ENCODE results near the gene RDH5.

Gene RDH5

GRCh38 chr12:55687746-55688145 is 32.4 kb upstream of the RDH5 start:
- DNase-seq (ENCODE audit: low read depth): no peak
- no peak for TF ChIP-seq CTCF (IDR thresholded peaks at IDR 0.05; ENCODE audit: low read length, missing control alignments)
- H3K4me3 ChIP-seq (replicated peaks; ENCODE audit: low read depth, low read length): no peak overlapping the region

GRCh38 chr12:55688716-55689655 is 31.2 kb upstream of the RDH5 start:
- H3K4me3 ChIP-seq (replicated peaks; ENCODE audit: low read depth, low read length): no peak overlapping the region
- no peak for DNase-seq (ENCODE audit: low read depth)
- TF ChIP-seq CTCF (IDR thresholded peaks at IDR 0.05; ENCODE audit: low read length, missing control alignments): no peak

- DNase-seq (ENCODE audit: low read depth): no peak
- H3K4me3 ChIP-seq (replicated peaks; ENCODE audit: low read depth, low read length): no peak overlapping the region
- no peak for TF ChIP-seq CTCF (IDR thresholded peaks at IDR 0.05; ENCODE audit: low read length, missing control alignments)
Observed at GRCh38 chr12:55692631-55693322, 27.4 kb upstream of the RDH5 start.

DNA sequence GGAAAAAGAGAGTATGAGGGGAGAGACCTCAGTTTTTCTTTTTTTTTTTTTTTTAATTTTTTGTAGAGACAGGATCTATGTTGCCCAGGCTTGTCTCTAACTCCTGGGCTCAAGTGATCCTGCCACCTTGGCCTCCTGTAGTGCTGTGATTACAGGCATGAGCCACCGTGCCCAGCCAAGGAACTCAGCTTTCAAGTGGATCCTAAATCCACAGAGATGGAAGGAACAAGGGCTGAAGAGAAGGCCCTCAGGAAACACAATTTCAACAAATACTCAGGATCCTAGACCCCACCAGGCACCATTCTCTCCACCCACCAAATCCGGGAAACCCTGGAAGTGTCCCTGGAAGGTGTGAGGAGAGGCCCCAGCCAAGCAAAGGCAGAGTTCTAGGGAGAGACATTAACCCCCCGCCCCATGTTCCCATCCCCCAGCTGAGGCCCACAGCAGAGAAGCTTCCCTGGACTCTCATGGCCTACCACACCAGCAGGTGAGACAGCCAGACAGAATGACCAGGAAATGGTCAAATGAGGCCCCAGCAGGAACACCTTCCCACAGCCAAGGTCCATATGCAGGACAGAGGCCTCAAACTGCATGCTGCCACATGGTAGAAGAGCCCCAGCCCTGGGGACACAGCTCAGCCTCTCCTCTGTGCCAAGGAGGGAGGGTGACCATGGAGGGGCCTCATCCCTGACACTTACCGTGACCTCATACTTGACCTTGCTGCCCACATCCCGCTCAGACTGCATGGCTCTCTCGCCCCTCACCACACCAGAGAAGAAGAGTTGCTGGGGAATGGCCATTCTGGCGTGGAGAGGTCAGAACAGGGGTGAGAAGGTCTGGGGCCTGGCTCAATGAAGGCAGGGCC is 26.6 kb upstream of the RDH5 start:
- DNase-seq (ENCODE audit: low read depth): no peak
- no peak for TF ChIP-seq CTCF (IDR thresholded peaks at IDR 0.05; ENCODE audit: low read length, missing control alignments)
- no peak overlapping the region for H3K4me3 ChIP-seq (replicated peaks; ENCODE audit: low read depth, low read length)

DNA sequence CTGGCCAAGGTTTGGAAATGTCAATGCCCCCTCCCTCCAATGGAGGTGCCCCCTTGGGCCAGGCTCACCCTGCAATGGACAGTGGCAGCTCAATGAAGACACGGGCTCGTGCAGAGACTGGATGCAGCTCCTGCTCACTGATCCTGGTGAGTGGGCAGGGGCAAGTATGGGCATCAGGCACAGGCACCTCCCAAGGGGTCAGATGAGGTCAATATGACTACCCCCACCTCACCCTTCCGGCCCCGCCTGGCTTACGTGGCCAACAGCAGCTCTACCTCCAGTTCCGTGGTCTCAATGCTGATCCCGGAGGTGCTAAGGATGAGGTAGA is 26.0 kb upstream of the RDH5 start:
- no peak for DNase-seq (ENCODE audit: low read depth)
- H3K4me3 ChIP-seq (replicated peaks; ENCODE audit: low read depth, low read length): no peak overlapping the region
- TF ChIP-seq CTCF (IDR thresholded peaks at IDR 0.05; ENCODE audit: low read length, missing control alignments): no peak

DNA sequence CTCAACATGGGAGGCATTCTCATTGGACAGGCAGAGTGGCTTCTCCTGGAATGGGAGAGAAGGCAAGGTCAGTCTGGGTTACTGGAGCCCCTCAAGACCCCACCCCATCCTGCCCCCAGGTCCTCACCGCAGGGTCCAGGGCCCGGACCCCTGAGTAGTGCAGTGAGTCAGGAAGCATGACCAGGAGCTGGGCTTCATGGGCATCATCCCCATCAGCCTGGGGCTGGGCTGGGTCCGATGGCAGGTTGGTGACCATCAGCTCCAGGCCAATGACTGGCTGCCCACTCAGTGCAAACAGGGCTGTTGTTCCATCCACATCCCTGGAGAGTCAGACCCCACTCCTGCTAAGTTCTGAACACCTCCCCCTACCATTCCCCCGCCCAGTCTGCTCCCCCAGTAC is 25.5 kb upstream of the RDH5 start:
- DNase-seq (ENCODE audit: low read depth): no peak
- TF ChIP-seq CTCF (IDR thresholded peaks at IDR 0.05; ENCODE audit: low read length, missing control alignments): no peak

More for the DNA sequence above, 25.5 kb upstream of the RDH5 start:
- H3K4me3 ChIP-seq (replicated peaks; ENCODE audit: low read depth, low read length): no peak overlapping the region
